Mesothelial cell of epicardium (in vitro differentiated cells): ENCODE results near the gene MFN1. TPM values are rescaled to one million over a fixed set of nuclear protein-coding genes. Genes with fewer than 3 reads are reported as not detected.

ENCODE experiments used
- DNase-seq, 2 experiments: peaks; one replicate each; pipeline ENCODE4 v3.0.0; 2021; ENCODE audit warnings: low spot score in 2 of 2; ENCODE audit not compliant: unreplicated experiment in 2 of 2
- H3K27ac Mint-ChIP-seq: 2 replicates; pipeline ENCODE4 v1.8.0; 2021; ENCODE audit warnings: mixed read lengths
- H3K27me3 Mint-ChIP-seq: 2 replicates; pipeline ENCODE4 v1.8.0; 2021; ENCODE audit warnings: low read depth, mixed read lengths
- H3K36me3 Mint-ChIP-seq: 2 replicates; pipeline ENCODE4 v1.8.0; 2021; ENCODE audit warnings: mixed read lengths
- H3K4me1 Mint-ChIP-seq: 2 replicates; pipeline ENCODE4 v1.8.0; 2021; ENCODE audit warnings: mixed read lengths
- H3K4me3 Mint-ChIP-seq: 2 replicates; pipeline ENCODE4 v1.8.0; 2021; ENCODE audit warnings: mild to moderate bottlenecking, moderate library complexity, mixed read lengths
- H3K9me3 Mint-ChIP-seq: 2 replicates; pipeline ENCODE4 v1.8.0; 2021; ENCODE audit warnings: mixed read lengths
- CTCF ChIP-seq: fragments of 200-600 bp; sonication (generic); IDR thresholded peaks from one replicate; pipeline ENCODE4 v1.5.0; 2021; ENCODE audit warnings: antibody characterized with exemption; ENCODE audit not compliant: unreplicated experiment
- total RNA-seq: library from RNA; stranded (reverse); gene quantifications from 3 replicates; pipeline ENCODE4 v1.2.1, GENCODE V29; 2021

MFN1 gene
- total RNA-seq, 1 donor from 2014 or later, result 64.7 TPM

- no peaks in the 10 kb centered on the region for H3K4me1 Mint-ChIP-seq
- TF ChIP-seq CTCF, result no peak
- no peak overlapping the region for H3K27ac Mint-ChIP-seq
- no peaks in the 10 kb centered on the region for H3K27me3 Mint-ChIP-seq
- H3K9me3 Mint-ChIP-seq, result no peaks in the 10 kb centered on the region
- peaks cover 28% of the 10 kb centered on the region for H3K36me3 Mint-ChIP-seq
- no peak for DNase-seq
- H3K4me3 Mint-ChIP-seq, result no peak overlapping the region
Measured at GRCh38 chr3:179421500-179421899, 74.0 kb downstream of the MFN1 start.

GRCh38 chr3:179425075-179425474, 77.6 kb downstream of the MFN1 start:
- no peak for TF ChIP-seq CTCF
- peaks cover 20% of the 10 kb centered on the region for H3K36me3 Mint-ChIP-seq
- H3K4me3 Mint-ChIP-seq, result no peak overlapping the region
- no peak for DNase-seq
- H3K27me3 Mint-ChIP-seq, result no peaks in the 10 kb centered on the region
- H3K4me1 Mint-ChIP-seq, result no peaks in the 10 kb centered on the region
- no peak overlapping the region for H3K27ac Mint-ChIP-seq
- no peaks in the 10 kb centered on the region for H3K9me3 Mint-ChIP-seq

GRCh38 chr3:179428876-179429548, 81.5 kb downstream of the MFN1 start:
- no peak overlapping the region for H3K27ac Mint-ChIP-seq
- H3K36me3 Mint-ChIP-seq, result peaks cover 13% of the 10 kb centered on the region

GRCh38 chr3:179430277-179430870, 82.9 kb downstream of the MFN1 start:
- no peak for TF ChIP-seq CTCF
- Mint-ChIP-seq H3K4me1 (peaks cover 6% of the 10 kb centered on the region), H3K4me3 (no peak overlapping the region), H3K36me3 (no peaks in the 10 kb centered on the region), H3K27ac (no peak overlapping the region), H3K9me3 (no peaks in the 10 kb centered on the region), H3K27me3 (no peaks in the 10 kb centered on the region)
- DNase-seq, result no peak

More at GRCh38 chr3:179428876-179429548, 81.5 kb downstream of the MFN1 start:
- Mint-ChIP-seq H3K4me1 (peaks cover 6% of the 10 kb centered on the region), H3K27me3 (no peaks in the 10 kb centered on the region), H3K9me3 (no peaks in the 10 kb centered on the region), H3K4me3 (no peak overlapping the region)
- no peak for TF ChIP-seq CTCF
- no peak for DNase-seq

GRCh38 chr3:179432021-179432420, 84.5 kb downstream of the MFN1 start:
- TF ChIP-seq CTCF, result no peak
- no peak for DNase-seq
- Mint-ChIP-seq H3K36me3 (no peaks in the 10 kb centered on the region), H3K4me3 (no peak overlapping the region), H3K9me3 (no peaks in the 10 kb centered on the region), H3K4me1 (peaks cover 6% of the 10 kb centered on the region), H3K27me3 (no peaks in the 10 kb centered on the region), H3K27ac (no peak overlapping the region)
